ENCODE measurements around the gene KIRREL3. TPM values are rescaled to one million over a fixed set of nuclear protein-coding genes. Genes with fewer than 3 reads are reported as not detected.

The KIRREL3 gene
- total and polyA plus RNA-seq, 2 of the 8 experiments (the other 6 are each of a cell fraction or from before 2014, with no cell fraction given), result 0.29 to 0.32 TPM

GRCh38 chr11:126407101-126407521 lies 593.5 kb downstream of the KIRREL3 start:
- Histone ChIP-seq H3K9me3 (ENCODE audit: insufficient read depth in 2 of 2, low read depth in 1 of 2, low read length in 1 of 2) (no peaks in the 10 kb centered on the region), H3K14ac (ENCODE audit: insufficient read length) (no peak overlapping the region), H3K79me1 (ENCODE audit: low read depth, low read length) (peaks cover 4% of the 10 kb centered on the region), H3K4ac (replicated peaks; ENCODE audit: insufficient read length, low read depth, low read length) (no peak overlapping the region), H2BK120ac (replicated peaks; ENCODE audit: low read depth, low read length) (no peak overlapping the region), H4K91ac (replicated peaks; ENCODE audit: insufficient read length, low read length) (no peak overlapping the region), H2BK12ac (ENCODE audit: low read depth, low read length) (no peak overlapping the region), H3K9ac (replicated peaks in 1 of 4; ENCODE audit: extremely low read depth in 1 of 4, low read depth in 3 of 4, low read length in 3 of 4) (no peak overlapping the region), H2BK20ac (ENCODE audit: low read length) (no peak overlapping the region), H3K23me2 (ENCODE audit: low read depth, low read length) (no peaks in the 10 kb centered on the region; the same call in 1 of the 2 replicates), H3K23ac (ENCODE audit: insufficient read length) (no peak overlapping the region), H3K79me2 (ENCODE audit: control insufficient read depth in 1 of 2, insufficient read depth in 2 of 2, low read length in 2 of 2) (no peaks in the 10 kb centered on the region), H2BK5ac (ENCODE audit: low read depth, low read length) (no peak overlapping the region), H4K8ac (ENCODE audit: extremely low read depth, insufficient read depth, low read length) (no peak overlapping the region), H3K27me3 (replicated peaks in 1 of 4; ENCODE audit: control insufficient read depth in 3 of 4, extremely low read depth in 1 of 4, insufficient read depth in 3 of 4, low read length in 3 of 4) (no peaks in the 10 kb centered on the region), H3K36me3 (ENCODE audit: control insufficient read depth in 2 of 4, insufficient read depth in 4 of 4, low read length in 3 of 4) (peaks cover 0 to 4% (median 1%) of the 10 kb centered on the region in 4 experiments; a peak in 2 of 8 replicates), H2AK5ac (ENCODE audit: low read depth, low read length) (no peak overlapping the region), H3K4me3 (ENCODE audit: extremely low read depth in 1 of 4, insufficient read depth in 2 of 4, low read depth in 3 of 4, low read length in 4 of 4) (no peak overlapping the region), H3K27ac (ENCODE audit: low read depth, low read length) (no peak overlapping the region), H3K4me2 (ENCODE audit: insufficient read depth in 1 of 2, low read depth in 2 of 2, low read length in 2 of 2) (no peak overlapping the region), H3K18ac (ENCODE audit: extremely low read depth, low read length) (no peak overlapping the region), H4K20me1 (replicated peaks in 1 of 2; ENCODE audit: control insufficient read depth in 1 of 2, insufficient read depth in 2 of 2, low read length in 2 of 2) (no peaks in the 10 kb centered on the region), H3K4me1 (replicated peaks in 1 of 4; ENCODE audit: control insufficient read depth in 3 of 4, insufficient read depth in 4 of 4, low read length in 3 of 4) (peaks cover 2 to 15% (median 7%) of the 10 kb centered on the region in 4 experiments; a peak in 6 of 7 replicates), H4K5ac (ENCODE audit: insufficient read length, low read depth, low read length) (no peak overlapping the region), H3K56ac (replicated peaks; ENCODE audit: insufficient read length, low read depth, low read length) (no peak overlapping the region), H2BK15ac (ENCODE audit: low read length) (no peak overlapping the region), H2AFZ (ENCODE audit: low read length) (no peak overlapping the region)
- ChIA-PET CTCF (ENCODE audit: partially characterized antibody) (interaction anchor here (0.7 to 1.6 kb wide), 4 partner anchors 10 to 97 kb away, joined by 3 to 6 read pairs (median 4); no protein-coding TSS in a partner anchor), POLR2A (ENCODE audit: partially characterized antibody) (interaction anchor here (0.5 to 1.4 kb wide), 2 partner anchors 101 to 103 kb away, joined by 3 to 4 read pairs; partner anchors contain the start of gene DCPS)
- DNase-seq (ENCODE audit: low read depth in 1 of 2, low spot score in 2 of 2), result no peak
- WGBS, 2 experiments (ENCODE audit: extremely low coverage in 1 of 2, insufficient coverage in 1 of 2, insufficient read length in 1 of 2, insufficient replicate concordance in 2 of 2, low coverage in 1 of 2, low lambda C conversion rate in 2 of 2, missing lambda C conversion rate in 1 of 2), result 92% methylated on average over 12 of the region's 12 CpGs; no CpG with 5 or more reads in 1 of the 2 experiments
- TF ChIP-seq ASH2L (IDR thresholded peaks at IDR 0.05; ENCODE audit: low read length), result no peak
- FAIRE-seq, result no peak

Measured in H1 (cell line).